H9 (cell line): Measurements from ENCODE around the gene GSC2. TPM values are rescaled to one million over a fixed set of nuclear protein-coding genes. Genes with fewer than 3 reads are reported as not detected.

ENCODE experiments used
- DNase-seq: peaks from one replicate; pipeline ENCODE4 v3.0.0-alpha.2; 2017
- H2AFZ ChIP-seq: one replicate; pipeline ENCODE4 v1.6.1; 2013; ENCODE audit warnings: mild to moderate bottlenecking, low read length, control low read depth, moderate library complexity
- H2AK5ac ChIP-seq: 2 replicates; pipeline ENCODE4 v1.6.1; 2013; ENCODE audit warnings: low read length, control low read depth, mixed read lengths; ENCODE audit not compliant: insufficient read length
- H2BK120ac ChIP-seq: one replicate; pipeline ENCODE4 v1.6.1; 2013; ENCODE audit warnings: low read depth, mild to moderate bottlenecking, low read length, control low read depth, inconsistent platforms; ENCODE audit not compliant: poor library complexity, severe bottlenecking
- H2BK12ac ChIP-seq: 2 replicates; pipeline ENCODE4 v1.6.1; 2013; ENCODE audit warnings: low read length, control low read depth, mixed read lengths, low read depth; ENCODE audit not compliant: insufficient read length
- H2BK15ac ChIP-seq: 2 replicates; pipeline ENCODE4 v1.6.1; 2013; ENCODE audit warnings: low read depth, low read length, control low read depth
- H2BK20ac ChIP-seq: one replicate; pipeline ENCODE4 v1.6.1; 2013; ENCODE audit warnings: low read depth, mild to moderate bottlenecking, low read length, control low read depth, inconsistent platforms; ENCODE audit not compliant: poor library complexity, severe bottlenecking
- H2BK5ac ChIP-seq: 2 replicates; pipeline ENCODE4 v1.6.1; 2013; ENCODE audit warnings: low read length, control low read depth, mixed read lengths; ENCODE audit not compliant: insufficient read length
- H3K14ac ChIP-seq: 2 replicates; pipeline ENCODE4 v1.6.1; 2013; ENCODE audit warnings: low read length, control low read depth; ENCODE audit not compliant: insufficient read depth
- H3K18ac ChIP-seq: 2 replicates; pipeline ENCODE4 v1.6.1; 2013; ENCODE audit warnings: low read depth, mild to moderate bottlenecking, mixed read lengths, low read length, control low read depth; ENCODE audit not compliant: insufficient read length
- H3K23ac ChIP-seq: 2 replicates; pipeline ENCODE4 v1.6.1; 2013; ENCODE audit warnings: low read length, control low read depth, mixed read lengths, low read depth; ENCODE audit not compliant: insufficient read length
- H3K23me2 ChIP-seq: 2 replicates; pipeline ENCODE4 v1.6.1; 2013; ENCODE audit warnings: low read depth, mild to moderate bottlenecking, mixed read lengths, low read length, control low read depth; ENCODE audit not compliant: insufficient read length, poor library complexity, severe bottlenecking
- H3K27ac ChIP-seq: 2 replicates; pipeline ENCODE4 v1.5.1; 2013; ENCODE audit warnings: low read length, control low read depth, mixed read lengths, low read depth; ENCODE audit not compliant: insufficient read length
- H3K27me3 ChIP-seq: 2 replicates; pipeline ENCODE4 v1.6.1; 2013; ENCODE audit warnings: low read length, control low read depth, inconsistent platforms; ENCODE audit not compliant: insufficient read depth
- H3K4ac ChIP-seq: 2 replicates; pipeline ENCODE4 v1.6.1; 2013; ENCODE audit warnings: low read depth, mild to moderate bottlenecking, control low read depth, inconsistent platforms, low read length, moderate library complexity
- H3K4me1 ChIP-seq: 2 replicates; pipeline ENCODE4 v1.6.1; 2013; ENCODE audit warnings: low read length, control low read depth, inconsistent platforms; ENCODE audit not compliant: insufficient read depth
- H3K4me2 ChIP-seq: 2 replicates; pipeline ENCODE4 v1.6.1; 2013; ENCODE audit warnings: low read length, control low read depth, mixed read lengths; ENCODE audit not compliant: insufficient read length, insufficient read depth
- H3K56ac ChIP-seq: 2 replicates; pipeline ENCODE4 v1.6.1; 2013; ENCODE audit warnings: low read depth, mild to moderate bottlenecking, mixed read lengths, low read length, control low read depth; ENCODE audit not compliant: insufficient read length
- H3K79me1 ChIP-seq: 2 replicates; pipeline ENCODE4 v1.6.1; 2013; ENCODE audit warnings: low read depth, mild to moderate bottlenecking, moderate library complexity, low read length, control low read depth, inconsistent platforms; ENCODE audit not compliant: insufficient read depth, poor library complexity, severe bottlenecking
- H3K79me2 ChIP-seq: 2 replicates; pipeline ENCODE4 v1.6.1; 2013; ENCODE audit warnings: low read length, control low read depth, inconsistent platforms; ENCODE audit not compliant: insufficient read depth
- H3K9ac ChIP-seq: 2 replicates; pipeline ENCODE4 v1.6.1; 2013; ENCODE audit warnings: low read length, control low read depth, mixed read lengths; ENCODE audit not compliant: insufficient read length; ENCODE audit errors: extremely low read depth
- H3K9me3 ChIP-seq: one replicate; pipeline ENCODE4 v1.6.1; 2013; ENCODE audit warnings: low read depth, low read length, inconsistent platforms; ENCODE audit not compliant: control insufficient read depth
- H3T11ph ChIP-seq: one replicate; pipeline ENCODE4 v1.6.1; 2013; ENCODE audit warnings: mild to moderate bottlenecking, low read length, control low read depth, inconsistent platforms
- H4K20me1 ChIP-seq: one replicate; pipeline ENCODE4 v1.6.1; 2013; ENCODE audit not compliant: control insufficient read depth, insufficient read length, insufficient read depth
- H4K5ac ChIP-seq: 2 replicates; pipeline ENCODE4 v1.6.1; 2013; ENCODE audit warnings: low read depth, mild to moderate bottlenecking, mixed read lengths, low read length, control low read depth; ENCODE audit not compliant: insufficient read length
- H4K8ac ChIP-seq: replicated peaks from 2 replicates; pipeline ENCODE4 v1.6.1; 2013; ENCODE audit warnings: low read length, control low read depth, mixed read lengths, low read depth; ENCODE audit not compliant: insufficient read length
- H4K91ac ChIP-seq: 2 replicates; pipeline ENCODE4 v1.6.1; 2013; ENCODE audit warnings: low read depth, mild to moderate bottlenecking, moderate library complexity, mixed read lengths, low read length, control low read depth; ENCODE audit not compliant: insufficient read length
- H3K27ac Mint-ChIP-seq, 3 experiments: 2 replicates in 2 of 3; 3 replicates in 1 of 3; pipeline ENCODE4 v1.8.0; 2020 to 2021; ENCODE audit warnings: mixed read lengths in 3 of 3, mild to moderate bottlenecking in 1 of 3, moderate library complexity in 1 of 3
- H3K27me3 Mint-ChIP-seq: 2 replicates; pipeline ENCODE4 v1.8.0; 2021; ENCODE audit warnings: low read depth, mild to moderate bottlenecking, moderate library complexity, mixed read lengths
- H3K36me3 Mint-ChIP-seq, 3 experiments: 2 replicates in 2 of 3; 3 replicates in 1 of 3; pipeline ENCODE4 v1.8.0; 2020 to 2021; ENCODE audit warnings: low read depth in 3 of 3, mixed read lengths in 3 of 3; ENCODE audit not compliant: insufficient read depth in 1 of 3
- H3K4me1 Mint-ChIP-seq, 2 experiments: 2 replicates each; pipeline ENCODE4 v1.8.0; 2020; ENCODE audit warnings: mixed read lengths in 2 of 2
- H3K4me3 Mint-ChIP-seq, 2 experiments: 2 replicates in 1 of 2; 3 replicates in 1 of 2; pipeline ENCODE4 v1.8.0; 2020 to 2021; ENCODE audit warnings: mild to moderate bottlenecking in 2 of 2, mixed read lengths in 2 of 2, moderate library complexity in 1 of 2
- H3K9me3 Mint-ChIP-seq, 2 experiments: 2 replicates in 1 of 2; 3 replicates in 1 of 2; pipeline ENCODE4 v1.8.0; 2020; ENCODE audit warnings: mild to moderate bottlenecking in 2 of 2, mixed read lengths in 2 of 2, moderate library complexity in 1 of 2
- WGBS: extraction: QIAGEN DNeasy Blood & Tissue Kit; methylation state at CpG from one replicate; pipeline ENCODE4 v1.1.7; 2013; ENCODE audit warnings: missing lambda C conversion rate, low lambda C conversion rate, mixed read lengths; ENCODE audit not compliant: insufficient read length; ENCODE audit errors: extremely low coverage; 5-methylcytosine and 5-hydroxymethylcytosine counted together
- total RNA-seq: library from RNA; stranded (reverse); gene quantifications from 2 replicates; pipeline ENCODE4 v1.2.1, GENCODE V29; 2021
- TF ChIP-seq, protein P1 (sequence below): fragments of 200-600 bp; sonication (generic); conservative IDR thresholded peaks from 3 replicates; pipeline ENCODE4 v1.8.0; 2021; ENCODE audit warnings: antibody characterized with exemption, mild to moderate bottlenecking

GSC2 gene
- total RNA-seq, 1 experiment from 2014 or later, result 0.22 TPM

DNA sequence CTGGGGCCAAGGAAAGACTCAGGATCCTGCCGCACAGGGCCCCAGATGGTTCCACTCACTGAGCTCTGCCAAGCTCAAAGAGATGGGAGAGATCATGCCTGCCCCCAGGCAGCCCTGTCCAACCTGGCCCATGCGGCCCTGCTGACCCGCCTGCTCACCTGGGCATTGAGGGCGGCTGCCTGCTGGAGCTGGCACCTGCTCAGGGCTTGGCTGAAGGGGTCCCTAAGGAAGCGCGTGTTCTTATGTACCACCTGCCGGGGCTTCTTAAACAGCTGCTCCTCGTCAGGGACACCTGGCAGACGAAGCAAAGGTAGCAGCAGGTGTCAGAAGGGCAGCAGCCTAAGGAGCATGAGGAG is 11.1 kb downstream of the GSC2 start:
- no peak overlapping the region for H3K14ac ChIP-seq
- no peak overlapping the region for H2BK12ac ChIP-seq
- H3T11ph ChIP-seq, result no peak overlapping the region
- H3K79me1 ChIP-seq, result no peaks in the 10 kb centered on the region
- no peak overlapping the region for H3K23ac ChIP-seq
- peaks cover 3% of the 10 kb centered on the region for H3K23me2 ChIP-seq
- Mint-ChIP-seq H3K4me3 (no peak overlapping the region), H3K27me3 (no peaks in the 10 kb centered on the region), H3K36me3 (peaks cover 29 to 73% (median 66%) of the 10 kb centered on the region in 3 experiments), H3K27ac (no peak overlapping the region), H3K9me3 (no peaks in the 10 kb centered on the region), H3K4me1 (peaks cover 3 to 5% of the 10 kb centered on the region in 2 experiments)
- H3K18ac ChIP-seq, result no peak overlapping the region
- no peaks in the 10 kb centered on the region for H3K4me1 ChIP-seq
- H3K4ac ChIP-seq, result no peak overlapping the region
- H4K8ac ChIP-seq, result no peak overlapping the region
- no peak overlapping the region for H4K91ac ChIP-seq
- no peak overlapping the region for H2AFZ ChIP-seq
- H3K9me3 ChIP-seq, result no peaks in the 10 kb centered on the region
- no peak overlapping the region for H3K56ac ChIP-seq
- H3K79me2 ChIP-seq, result peaks cover 2% of the 10 kb centered on the region; the same call in 1 of the 2 replicates
- H3K27me3 ChIP-seq, result no peaks in the 10 kb centered on the region
- H2BK15ac ChIP-seq, result no peak overlapping the region
- no peak overlapping the region for H4K5ac ChIP-seq
- H4K20me1 ChIP-seq, result no peaks in the 10 kb centered on the region
- no peak overlapping the region for H2BK20ac ChIP-seq
- H2BK120ac ChIP-seq, result no peak overlapping the region
- TF ChIP-seq, protein P1, sequence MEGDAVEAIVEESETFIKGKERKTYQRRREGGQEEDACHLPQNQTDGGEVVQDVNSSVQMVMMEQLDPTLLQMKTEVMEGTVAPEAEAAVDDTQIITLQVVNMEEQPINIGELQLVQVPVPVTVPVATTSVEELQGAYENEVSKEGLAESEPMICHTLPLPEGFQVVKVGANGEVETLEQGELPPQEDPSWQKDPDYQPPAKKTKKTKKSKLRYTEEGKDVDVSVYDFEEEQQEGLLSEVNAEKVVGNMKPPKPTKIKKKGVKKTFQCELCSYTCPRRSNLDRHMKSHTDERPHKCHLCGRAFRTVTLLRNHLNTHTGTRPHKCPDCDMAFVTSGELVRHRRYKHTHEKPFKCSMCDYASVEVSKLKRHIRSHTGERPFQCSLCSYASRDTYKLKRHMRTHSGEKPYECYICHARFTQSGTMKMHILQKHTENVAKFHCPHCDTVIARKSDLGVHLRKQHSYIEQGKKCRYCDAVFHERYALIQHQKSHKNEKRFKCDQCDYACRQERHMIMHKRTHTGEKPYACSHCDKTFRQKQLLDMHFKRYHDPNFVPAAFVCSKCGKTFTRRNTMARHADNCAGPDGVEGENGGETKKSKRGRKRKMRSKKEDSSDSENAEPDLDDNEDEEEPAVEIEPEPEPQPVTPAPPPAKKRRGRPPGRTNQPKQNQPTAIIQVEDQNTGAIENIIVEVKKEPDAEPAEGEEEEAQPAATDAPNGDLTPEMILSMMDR, result no peak
- no peak for DNase-seq
- no CpG with 5 or more reads among the region's 9 CpGs for WGBS
- H3K27ac ChIP-seq, result no peak overlapping the region
- no peak overlapping the region for H2AK5ac ChIP-seq
- H2BK5ac ChIP-seq, result no peak overlapping the region
- H3K9ac ChIP-seq, result no peak overlapping the region
- no peak overlapping the region for H3K4me2 ChIP-seq
